ENCODE data around the gene GABPB2. TPM values are rescaled to one million over a fixed set of nuclear protein-coding genes. Genes with fewer than 3 reads are reported as not detected.

Gene GABPB2
- total and polyA plus RNA-seq, 2 of the 13 experiments (the other 11 are each of a cell fraction or from before 2014, with no cell fraction given) = 0.09 TPM; not detected in 1

- FAIRE-seq = peak; percentile 99
- H4K20me1 ChIP-seq (ENCODE audit: insufficient read depth, low read length) = no peaks in the 10 kb centered on the region
- H3K4me2 ChIP-seq (ENCODE audit: low read depth, low read length) = peak within 1 kb of the TSS; percentile 91
- peak within 1 kb of the TSS; percentile 85 for H3K27ac ChIP-seq (ENCODE audit: extremely low read length, insufficient read depth, low read length)
- in situ Hi-C loops (cut with HindIII; ENCODE audit: extremely low pct_ligation_motif_present, low pct_unique_long_range_greater_than_20kb) (no loop called here), intact Hi-C loops (cut with micrococcal nuclease; ENCODE audit: unreplicated experiment) (no loop called here)
- BruUV-seq (replicated peaks) = TSS peak; percentile 88
- H3K4me3 ChIP-seq (replicated peaks in 1 of 3; ENCODE audit: insufficient read depth in 1 of 3, low read depth in 2 of 3, low read length in 3 of 3) = peak within 1 kb of the TSS; percentile 91 to 94 (median 93)
- H3K27me3 ChIP-seq (ENCODE audit: control insufficient read depth in 1 of 2, insufficient read depth in 2 of 2, low read length in 2 of 2) = peaks cover 0 to 5% of the 10 kb centered on the region in 2 experiments; a peak in 2 of 5 replicates
- peaks cover 9 to 11% of the 10 kb centered on the region in 2 experiments; a peak in 4 of 5 replicates for H3K36me3 ChIP-seq (replicated peaks in 1 of 2; ENCODE audit: control insufficient read depth in 1 of 2, insufficient read depth in 2 of 2, low read length in 2 of 2)
- peaks cover 17% of the 10 kb centered on the region for H3K79me2 ChIP-seq (ENCODE audit: insufficient read depth, low read length)
- H3K4me1 ChIP-seq (ENCODE audit: insufficient read depth, low read length) = peaks cover 25% of the 10 kb centered on the region
- ChIA-PET CTCF (ENCODE audit: low intra/inter-chr PET ratio, low total read pairs) (no interaction called here), POLR2A (interaction anchor here (1.0 to 2.8 kb wide), 7 partner anchors 13 to 206 kb away, joined by 4 to 25 read pairs (median 4); partner anchors contain the start of gene VPS72)
- 2% methylated on average over 37 of the region's 38 CpGs for WGBS (ENCODE audit: low lambda C conversion rate)
- H2AFZ ChIP-seq (ENCODE audit: low read length) = peak within 1 kb of the TSS; percentile 94
- peak; percentile 97 for DNase-seq (ENCODE audit: low spot score)
- peak within 1 kb of the TSS; percentile 93 for H3K9ac ChIP-seq (ENCODE audit: insufficient read depth, low read depth, low read length)
- H3K9me3 ChIP-seq (ENCODE audit: low read length) = no peaks in the 10 kb centered on the region
- ATAC-seq = peak; percentile 94
- peak; percentile 63 to 73 for TF ChIP-seq POLR2A (IDR thresholded peaks at IDR 0.05; ENCODE audit: insufficient read depth in 1 of 2, low read depth in 2 of 2, low read length in 2 of 2)
- TF ChIP-seq CEBPB (IDR thresholded peaks at IDR 0.05; ENCODE audit: borderline replicate concordance, low read depth, low read length) = peak; percentile 56; the same call in 1 of the 2 replicates
- no peak for TF ChIP-seq DDIT3 (CRISPR knock-in tag; IDR thresholded peaks at IDR 0.05)
- TF ChIP-seq SIX1 (CRISPR knock-in tag; IDR thresholded peaks at IDR 0.05; ENCODE audit: borderline replicate concordance) = peak; percentile 70; the same call in 1 of the 2 replicates
- peak; percentile 67; the same call in 1 of the 2 replicates for TF ChIP-seq MAF1 (CRISPR knock-in tag; IDR thresholded peaks at IDR 0.05; ENCODE audit: borderline replicate concordance)
- no peak for TF ChIP-seq RELA (CRISPR knock-in tag; IDR thresholded peaks at IDR 0.05)
- peak; percentile 70; the same call in 1 of the 2 replicates for TF ChIP-seq KDM4B (CRISPR knock-in tag; IDR thresholded peaks at IDR 0.05)
- peak; percentile 80; the same call in 1 of the 2 replicates for TF ChIP-seq ZNF580 (CRISPR knock-in tag; IDR thresholded peaks at IDR 0.05; ENCODE audit: borderline replicate concordance, low read depth)
- TF ChIP-seq SNAPC2 (CRISPR knock-in tag; IDR thresholded peaks at IDR 0.05) = peak; percentile 81; the same call in 1 of the 2 replicates
- TF ChIP-seq PCBP1 (IDR thresholded peaks at IDR 0.05; ENCODE audit: borderline replicate concordance, low read depth, low read length) = 0 out of 2 replicates have a peak, but pooled peaks have one; percentile 59
- no peak for TF ChIP-seq ATF7-NPFF (CRISPR knock-in tag; IDR thresholded peaks at IDR 0.05; ENCODE audit: low read depth)
- no peak for TF ChIP-seq MAFK (conservative IDR thresholded peaks at IDR 0.05 in 1 of 2, IDR thresholded peaks at IDR 0.05 in 1 of 2; ENCODE audit: low read length in 2 of 2)
- no peak for TF ChIP-seq TSC22D2 (CRISPR knock-in tag; IDR thresholded peaks at IDR 0.05; ENCODE audit: borderline replicate concordance)
- TF ChIP-seq ZMAT3 (CRISPR knock-in tag; conservative IDR thresholded peaks at IDR 0.05) = peak; percentile 81; the same call in 1 of the 2 replicates
- TF ChIP-seq KAT7 (CRISPR knock-in tag; IDR thresholded peaks at IDR 0.05; ENCODE audit: borderline replicate concordance) = no peak
- TF ChIP-seq SATB2 (CRISPR knock-in tag; IDR thresholded peaks at IDR 0.05) = no peak
- peak; percentile 77; the same call in 1 of the 2 replicates for TF ChIP-seq SAFB2 (CRISPR knock-in tag; IDR thresholded peaks at IDR 0.05; ENCODE audit: borderline replicate concordance, low read depth)
- no peak for TF ChIP-seq MTF2 (CRISPR knock-in tag; IDR thresholded peaks at IDR 0.05; ENCODE audit: borderline replicate concordance)
- TF ChIP-seq ZNF761 (CRISPR knock-in tag; conservative IDR thresholded peaks at IDR 0.05) = no peak; the same call in 1 of the 2 replicates
- TF ChIP-seq ZNF256 (CRISPR knock-in tag; conservative IDR thresholded peaks at IDR 0.05) = peak; percentile 80
- peak; percentile 87; the same call in 1 of the 2 replicates for TF ChIP-seq SRY (CRISPR knock-in tag; IDR thresholded peaks at IDR 0.05)
- TF ChIP-seq U2AF1 (optimal IDR thresholded peaks at IDR 0.05; ENCODE audit: low read depth, low read length) = no peak
- TF ChIP-seq ZNF543 (CRISPR knock-in tag; IDR thresholded peaks at IDR 0.05) = peak; percentile 49; the same call in 1 of the 2 replicates
- TF ChIP-seq ZNF350 (CRISPR knock-in tag; IDR thresholded peaks at IDR 0.05; ENCODE audit: borderline replicate concordance, low read depth) = peak; percentile 74
- no peak for TF ChIP-seq NCOA5 (CRISPR knock-in tag; IDR thresholded peaks at IDR 0.05)
- TF ChIP-seq ZNF670 (CRISPR knock-in tag; IDR thresholded peaks at IDR 0.05; ENCODE audit: borderline replicate concordance) = peak; percentile 81; the same call in 1 of the 2 replicates
Observed at GRCh38 chr1:151165738-151166504, 95.4 kb downstream of the GABPB2 start, which contains the start of the genes LYSMD1 and SCNM1. LYSMD1 (minus strand) TSS chr1:151165902; CDS start chr1:151165258, 644 bp downstream. SCNM1 (plus strand) TSS chr1:151166144; CDS start chr1:151166153, 9 bp downstream.
